Measurements from ENCODE around the gene ENOX1. TPM values are rescaled to one million over a fixed set of nuclear protein-coding genes. Genes with fewer than 3 reads are reported as not detected.

Gene ENOX1
- polyA plus RNA-seq, 3 donors = 8.5 to 11.1 (median 8.7) TPM

- no peak for DNase-seq
Observed at GRCh38 chr13:43251961-43252360, 534.8 kb downstream of the ENOX1 start.

GRCh38 chr13:43246382-43246781 lies 540.4 kb downstream of the ENOX1 start:
- DNase-seq = no peak

- no peak for DNase-seq
Observed at GRCh38 chr13:43245374-43245964, 541.3 kb downstream of the ENOX1 start.

DNA sequence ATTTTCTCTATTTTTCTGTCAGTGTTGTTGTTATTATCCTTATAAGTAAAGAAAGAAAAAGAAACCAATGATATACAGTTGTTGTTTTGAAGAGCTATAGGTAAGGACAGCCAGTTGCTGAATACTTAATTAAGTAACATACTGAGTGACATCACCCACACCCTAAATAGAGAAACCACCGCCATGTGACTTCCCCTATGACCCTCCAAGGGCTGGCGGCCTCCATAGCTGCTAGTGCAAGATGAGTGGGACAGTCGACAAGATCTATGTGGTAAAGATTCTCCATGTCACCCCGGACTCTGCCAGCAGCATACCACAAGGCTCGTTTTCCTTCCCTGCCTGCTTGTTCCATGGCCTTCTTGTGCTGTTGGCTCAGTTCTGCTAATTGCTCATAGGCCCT lies 542.3 kb downstream of the ENOX1 start:
- no peak for DNase-seq

DNA sequence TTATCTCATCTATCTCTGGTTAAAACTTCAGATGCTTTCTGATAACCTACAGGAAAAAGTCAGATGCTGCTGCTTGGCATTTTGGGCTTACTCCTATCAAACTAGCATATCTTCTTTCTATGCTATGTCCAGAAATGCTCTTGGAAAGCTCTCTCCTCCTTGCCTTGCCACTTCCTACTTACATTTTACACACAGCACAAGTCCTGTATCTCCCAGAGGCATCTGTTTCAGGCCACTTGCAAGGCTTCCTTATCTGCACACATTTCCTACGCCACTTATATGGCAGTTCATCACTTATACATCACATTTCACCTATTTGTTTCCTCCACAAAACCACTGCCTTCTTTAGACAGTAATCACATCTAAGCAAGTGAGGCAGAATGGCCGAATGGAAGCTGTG lies 543.1 kb downstream of the ENOX1 start:
- DNase-seq = no peak

DNA sequence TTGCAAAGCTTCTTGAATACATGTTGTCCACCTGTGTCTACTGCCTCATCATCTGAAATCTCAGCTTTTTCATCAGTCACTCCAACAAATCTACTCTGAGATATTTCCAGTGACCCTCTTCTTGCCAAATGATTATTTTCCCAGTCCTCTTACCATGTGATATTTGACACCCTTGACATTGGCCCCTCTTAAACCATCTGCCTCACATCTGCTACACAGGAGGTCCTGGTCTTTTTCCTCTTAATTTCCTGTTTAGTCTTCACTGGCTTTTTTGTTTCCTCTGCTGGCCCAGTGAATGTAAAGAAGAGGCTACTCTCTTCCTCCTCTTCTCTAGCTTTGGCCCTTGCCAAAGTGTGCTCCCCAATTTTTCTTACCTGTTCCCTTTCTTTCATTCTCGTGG lies 544.7 kb downstream of the ENOX1 start:
- no peak for DNase-seq

DNA sequence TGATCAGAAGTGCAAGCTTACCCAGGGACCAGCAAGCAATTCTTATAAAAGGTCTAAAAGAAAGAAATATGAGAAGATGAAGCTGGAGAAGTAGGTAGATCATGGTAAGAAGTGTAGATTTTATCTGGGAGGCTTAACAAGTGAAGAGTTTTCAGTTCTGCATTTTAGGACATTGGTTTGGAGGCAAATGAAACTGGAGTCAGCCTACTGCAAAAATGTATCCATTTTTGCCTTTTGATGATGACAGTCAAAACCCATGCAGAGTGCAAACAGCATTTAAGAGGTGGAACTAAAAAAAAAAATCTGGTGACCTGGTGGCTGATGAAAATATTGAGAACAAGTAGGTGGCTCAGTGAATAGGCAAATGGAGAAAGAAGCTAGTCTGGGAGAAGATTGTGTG lies 546.5 kb downstream of the ENOX1 start:
- no peak for DNase-seq

- DNase-seq = no peak
Observed at GRCh38 chr13:43239275-43239840, 547.4 kb downstream of the ENOX1 start.

DNA sequence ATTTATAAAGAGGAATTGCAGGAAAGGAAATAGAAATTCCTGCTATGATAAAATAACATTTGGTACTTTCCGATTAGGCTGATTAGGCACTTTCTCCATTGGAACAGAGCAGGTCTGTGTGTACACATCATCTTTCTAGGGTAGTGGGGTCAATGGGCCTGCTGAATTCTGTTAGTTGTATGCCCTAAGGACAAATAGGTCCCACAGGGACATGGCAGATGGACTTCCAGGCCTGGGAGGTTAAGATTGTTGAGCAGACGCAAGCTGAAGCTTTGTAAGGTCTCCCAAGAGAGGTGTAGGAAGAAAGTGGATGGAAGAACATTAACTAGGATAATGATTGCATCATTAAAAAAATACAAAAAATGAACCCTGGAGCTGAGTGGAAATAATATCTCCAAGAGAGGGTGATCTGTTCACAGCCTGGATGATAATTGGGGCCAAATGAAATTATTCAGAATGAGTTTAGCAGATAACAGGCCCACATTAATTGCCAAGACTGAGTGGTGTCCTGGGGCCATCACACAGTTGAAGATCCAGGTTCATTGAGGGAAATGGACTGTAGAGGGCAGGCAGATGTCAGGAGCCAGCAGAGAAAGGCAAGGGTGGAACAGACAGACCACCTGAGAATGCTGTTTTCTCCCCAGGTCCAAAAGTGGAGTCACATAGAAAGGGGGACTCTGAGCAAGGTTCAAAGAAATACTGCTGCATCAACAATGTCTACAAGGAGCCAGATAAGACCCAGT lies 548.3 kb downstream of the ENOX1 start:
- no peak for DNase-seq

DNA sequence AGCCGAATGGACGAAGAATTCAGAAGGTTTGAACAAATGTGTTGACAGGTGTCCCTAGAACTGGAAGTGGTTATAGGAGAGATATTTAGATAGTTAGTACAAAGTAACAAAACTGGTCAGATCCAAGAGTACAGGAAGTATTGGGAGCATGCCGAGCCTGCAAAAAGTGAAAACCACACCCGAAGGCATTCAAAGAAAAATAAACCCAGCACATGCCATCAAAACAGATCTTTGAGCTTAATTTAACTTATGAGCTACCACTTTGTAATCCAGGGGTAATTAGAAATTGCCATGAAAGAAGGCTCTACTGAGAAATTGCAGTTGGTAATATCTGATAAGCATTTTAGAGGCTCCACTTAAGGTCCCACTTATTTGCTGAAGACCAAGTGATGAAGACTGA lies 549.2 kb downstream of the ENOX1 start:
- DNase-seq = no peak

- no peak for DNase-seq
Observed at GRCh38 chr13:43235028-43235427, 551.7 kb downstream of the ENOX1 start.

DNA sequence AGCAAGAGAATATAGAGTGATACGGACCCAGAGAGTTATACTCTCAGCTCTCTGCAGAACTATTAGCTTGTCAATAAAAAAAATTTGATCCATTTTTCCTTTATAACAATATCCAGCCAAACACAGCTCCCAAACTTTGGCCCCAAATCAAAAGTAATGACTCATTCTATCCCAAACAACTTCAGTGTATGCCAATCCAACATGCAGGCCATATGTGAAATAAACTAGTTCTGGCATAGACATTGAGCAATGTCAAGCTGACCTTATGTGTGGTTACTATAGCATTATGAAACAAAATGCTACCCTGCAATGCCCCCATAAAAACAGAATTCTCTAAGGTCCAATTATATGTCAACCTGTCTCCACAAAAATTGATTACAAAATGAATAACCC lies 553.9 kb downstream of the ENOX1 start:
- no peak for DNase-seq

GRCh38 chr13:43232144-43232872 lies 554.5 kb downstream of the ENOX1 start:
- DNase-seq = no peak

GRCh38 chr13:43230989-43231388 lies 555.8 kb downstream of the ENOX1 start:
- DNase-seq = no peak

DNA sequence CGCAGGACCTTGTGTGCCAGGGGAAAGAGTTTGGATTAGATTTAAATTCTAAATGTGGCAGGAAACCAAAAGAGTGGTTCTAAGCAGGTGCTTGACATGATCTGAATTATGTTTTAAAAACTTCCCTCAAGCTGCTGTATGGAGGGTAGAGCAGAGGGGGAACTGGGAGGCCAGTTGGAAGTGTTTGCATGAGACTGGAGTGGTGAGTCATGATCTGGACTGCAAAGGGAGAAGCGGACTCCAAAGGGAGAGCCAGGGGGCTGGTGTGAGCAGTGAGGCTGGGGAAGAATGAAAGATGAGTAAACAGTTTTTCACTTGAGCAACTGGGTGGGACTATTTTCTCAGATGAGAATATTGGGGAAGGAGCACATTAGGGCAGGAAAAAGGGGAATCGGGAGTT lies 557.3 kb downstream of the ENOX1 start:
- DNase-seq = no peak

DNA sequence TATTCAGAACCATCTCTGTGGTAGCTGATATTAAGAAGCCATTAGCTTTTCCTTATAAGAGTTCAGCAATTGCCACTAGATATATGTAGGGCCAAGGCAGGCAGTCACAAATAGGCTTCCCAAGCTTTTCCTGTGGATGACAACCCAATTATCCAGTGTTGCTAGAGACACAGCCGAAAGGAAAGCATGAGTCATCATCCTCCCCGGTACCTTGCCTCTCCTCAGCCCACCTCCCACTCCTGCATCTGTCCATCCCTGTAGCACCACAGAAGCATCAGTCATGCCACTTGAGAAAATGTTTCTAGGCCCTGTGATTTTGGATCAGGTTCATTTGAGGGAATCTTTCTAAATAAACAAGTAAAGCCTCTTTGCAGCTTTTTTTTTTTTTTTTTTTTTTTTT lies 559.1 kb downstream of the ENOX1 start:
- DNase-seq = no peak

GRCh38 chr13:43223216-43223615 lies 563.6 kb downstream of the ENOX1 start:
- no peak for DNase-seq

GRCh38 chr13:43222086-43222485 lies 564.7 kb downstream of the ENOX1 start:
- no peak for DNase-seq

DNA sequence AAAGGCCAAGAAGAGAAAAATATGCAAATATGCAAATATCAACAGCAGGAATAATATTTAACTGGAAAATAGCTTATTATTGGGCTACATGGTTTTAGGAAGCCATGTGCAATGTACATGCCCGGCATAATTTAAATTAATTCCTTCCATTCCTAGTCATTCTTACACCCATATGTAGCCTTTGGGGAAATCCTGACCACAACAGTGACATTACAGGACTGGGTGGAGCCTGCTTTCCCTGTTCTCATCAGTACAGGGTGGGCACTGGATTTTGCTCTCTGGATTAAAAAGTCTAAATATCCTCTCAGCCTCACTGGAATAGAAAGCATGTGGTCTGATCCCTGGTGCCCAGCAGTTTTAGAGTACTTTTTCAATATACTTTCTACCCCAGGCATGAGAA lies 565.2 kb downstream of the ENOX1 start:
- DNase-seq = no peak

DNA sequence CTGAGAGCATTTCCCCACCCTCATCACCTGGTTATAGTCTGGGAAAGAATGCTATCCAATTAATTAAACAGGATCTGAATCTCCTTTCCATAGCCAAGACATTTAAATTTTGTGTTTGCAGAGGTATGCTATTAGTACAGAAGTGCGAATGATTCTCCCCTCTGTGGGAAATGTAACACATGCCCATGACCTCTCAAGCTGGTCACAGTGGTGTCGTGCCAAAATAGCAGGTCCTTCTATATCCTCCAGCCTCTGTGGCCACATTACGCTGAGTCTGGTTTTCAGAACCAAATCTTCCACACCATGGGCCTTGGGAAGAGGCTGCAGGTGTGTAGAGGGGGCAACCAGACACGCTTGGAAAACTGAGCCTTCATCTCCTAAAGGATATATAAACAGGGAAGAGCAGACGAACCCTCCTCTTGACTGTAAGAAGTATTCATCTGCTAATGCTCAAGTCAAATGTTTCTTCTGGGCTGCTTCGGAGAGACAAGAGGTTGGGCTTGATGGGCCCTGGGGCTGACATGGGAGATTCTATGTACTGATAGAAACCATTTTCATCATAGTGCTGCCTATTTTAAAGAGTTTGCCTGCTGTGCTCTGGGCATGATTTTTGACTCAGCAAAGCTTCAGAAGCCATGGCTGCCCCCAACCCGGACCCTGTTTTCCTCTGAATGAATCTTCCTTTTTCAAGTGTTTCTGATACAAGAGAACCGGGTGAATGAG lies 565.7 kb downstream of the ENOX1 start:
- DNase-seq = no peak

DNA sequence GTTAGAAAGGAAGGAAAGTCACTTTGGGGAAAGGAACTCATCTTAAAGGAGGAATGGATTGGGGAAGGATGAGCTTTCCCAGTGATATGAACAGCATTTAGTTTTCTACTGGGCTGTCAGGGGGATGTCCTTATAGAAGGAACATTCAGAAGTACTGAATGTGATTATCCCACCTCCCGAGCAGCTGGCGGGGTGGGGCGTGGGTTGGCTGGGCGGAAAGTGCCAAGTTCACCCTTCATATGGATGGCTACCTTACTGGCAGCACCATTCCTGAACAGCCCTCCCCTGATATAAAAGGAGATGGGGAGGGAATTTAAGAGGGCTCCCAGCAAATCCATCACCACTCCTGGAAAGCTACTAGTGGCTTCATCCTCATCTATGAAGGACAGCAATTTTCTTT lies 572.6 kb downstream of the ENOX1 start:
- DNase-seq = no peak

DNA sequence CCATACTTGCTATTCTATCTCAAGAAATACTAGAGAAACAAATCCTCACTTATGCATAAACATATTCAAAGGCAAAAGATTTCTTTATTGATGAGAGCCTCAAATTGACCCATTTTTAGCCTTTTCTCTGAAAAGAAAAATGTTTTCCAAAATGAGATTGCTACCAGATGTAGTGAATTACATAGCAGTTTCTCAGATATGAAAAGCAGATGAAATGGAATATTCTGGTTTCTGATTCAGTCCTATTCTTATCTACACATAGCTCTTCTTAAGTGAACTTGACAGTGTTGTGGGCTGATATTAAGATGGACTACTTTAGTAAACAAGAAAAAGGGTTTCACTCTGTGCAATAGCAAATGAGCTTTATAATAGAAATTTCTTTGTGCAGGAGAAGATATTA lies 579.9 kb downstream of the ENOX1 start:
- no peak for DNase-seq
